ENCODE measurements around the gene UNC13C.

Gene UNC13C

DNA sequence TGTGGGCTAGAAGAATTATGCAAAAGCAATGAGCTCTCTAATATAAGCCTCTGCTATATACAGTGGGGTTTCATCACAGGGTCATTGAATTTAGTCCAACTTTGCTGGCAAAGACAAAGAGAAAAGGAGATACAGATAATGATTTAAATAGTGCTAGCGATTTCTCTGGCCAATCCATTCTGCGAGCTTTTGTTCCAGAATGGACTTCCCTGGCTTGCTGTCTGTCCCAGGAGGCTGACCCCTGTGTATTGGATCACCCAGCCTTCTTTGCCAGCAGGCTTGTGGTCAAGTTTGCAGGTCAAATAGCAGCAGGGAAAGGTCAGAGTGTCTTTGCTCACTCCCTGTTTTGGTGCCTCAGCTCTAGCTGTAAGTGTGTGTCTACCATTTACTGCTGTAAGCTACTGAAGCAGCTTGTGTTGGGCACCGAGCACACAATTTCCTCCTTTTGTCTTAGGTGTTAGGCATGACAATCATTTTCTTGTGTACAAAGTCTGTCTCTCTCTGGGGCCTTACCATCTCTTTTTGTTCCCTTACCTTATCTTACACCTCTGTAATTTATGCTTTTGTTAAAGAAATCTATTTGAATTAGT lies 55.7 kb downstream of the UNC13C start:
- no peak overlapping the region for H3K4me3 ChIP-seq (ENCODE audit: low read depth, low read length)
- DNase-seq (ENCODE audit: low read depth) = no peak
- TF ChIP-seq, protein P1, sequence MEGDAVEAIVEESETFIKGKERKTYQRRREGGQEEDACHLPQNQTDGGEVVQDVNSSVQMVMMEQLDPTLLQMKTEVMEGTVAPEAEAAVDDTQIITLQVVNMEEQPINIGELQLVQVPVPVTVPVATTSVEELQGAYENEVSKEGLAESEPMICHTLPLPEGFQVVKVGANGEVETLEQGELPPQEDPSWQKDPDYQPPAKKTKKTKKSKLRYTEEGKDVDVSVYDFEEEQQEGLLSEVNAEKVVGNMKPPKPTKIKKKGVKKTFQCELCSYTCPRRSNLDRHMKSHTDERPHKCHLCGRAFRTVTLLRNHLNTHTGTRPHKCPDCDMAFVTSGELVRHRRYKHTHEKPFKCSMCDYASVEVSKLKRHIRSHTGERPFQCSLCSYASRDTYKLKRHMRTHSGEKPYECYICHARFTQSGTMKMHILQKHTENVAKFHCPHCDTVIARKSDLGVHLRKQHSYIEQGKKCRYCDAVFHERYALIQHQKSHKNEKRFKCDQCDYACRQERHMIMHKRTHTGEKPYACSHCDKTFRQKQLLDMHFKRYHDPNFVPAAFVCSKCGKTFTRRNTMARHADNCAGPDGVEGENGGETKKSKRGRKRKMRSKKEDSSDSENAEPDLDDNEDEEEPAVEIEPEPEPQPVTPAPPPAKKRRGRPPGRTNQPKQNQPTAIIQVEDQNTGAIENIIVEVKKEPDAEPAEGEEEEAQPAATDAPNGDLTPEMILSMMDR (conservative IDR thresholded peaks at IDR 0.05; ENCODE audit: low read depth, low read length) = no peak

DNA sequence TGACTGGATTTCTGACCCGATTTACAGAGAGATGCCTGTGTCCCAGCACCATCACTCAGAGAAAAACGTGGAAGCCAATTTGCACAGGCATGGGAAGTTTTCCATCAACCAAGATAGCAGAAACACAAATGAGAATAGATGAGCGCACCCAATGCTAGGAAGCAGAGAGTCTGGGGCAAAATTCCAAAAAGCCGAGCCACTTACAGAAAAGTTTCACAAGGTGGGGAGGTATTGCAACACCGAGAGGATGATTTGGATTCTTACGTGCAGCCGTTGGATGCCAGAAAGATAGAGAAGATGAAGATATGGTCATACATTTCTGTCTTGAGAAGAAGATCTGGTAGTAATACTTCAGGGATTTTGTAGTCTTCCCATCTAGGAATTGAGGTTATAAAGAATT lies 57.4 kb downstream of the UNC13C start:
- DNase-seq (ENCODE audit: low read depth) = no peak
- no peak overlapping the region for H3K4me3 ChIP-seq (ENCODE audit: low read depth, low read length)
- TF ChIP-seq, protein P1 (conservative IDR thresholded peaks at IDR 0.05; ENCODE audit: low read depth, low read length) = no peak

GRCh38 chr15:54045397-54045796 lies 67.2 kb downstream of the UNC13C start:
- H3K4me3 ChIP-seq (ENCODE audit: low read depth, low read length) = no peak overlapping the region
- DNase-seq (ENCODE audit: low read depth) = no peak
- TF ChIP-seq, protein P1 (conservative IDR thresholded peaks at IDR 0.05; ENCODE audit: low read depth, low read length) = no peak

GRCh38 chr15:54046093-54046492 lies 67.9 kb downstream of the UNC13C start:
- no peak for DNase-seq (ENCODE audit: low read depth)
- TF ChIP-seq, protein P1 (conservative IDR thresholded peaks at IDR 0.05; ENCODE audit: low read depth, low read length) = no peak
- no peak overlapping the region for H3K4me3 ChIP-seq (ENCODE audit: low read depth, low read length)

GRCh38 chr15:54064365-54064764 lies 86.1 kb downstream of the UNC13C start:
- TF ChIP-seq, protein P1 (conservative IDR thresholded peaks at IDR 0.05; ENCODE audit: low read depth, low read length) = no peak
- DNase-seq (ENCODE audit: low read depth) = no peak
- H3K4me3 ChIP-seq (ENCODE audit: low read depth, low read length) = no peak overlapping the region

DNA sequence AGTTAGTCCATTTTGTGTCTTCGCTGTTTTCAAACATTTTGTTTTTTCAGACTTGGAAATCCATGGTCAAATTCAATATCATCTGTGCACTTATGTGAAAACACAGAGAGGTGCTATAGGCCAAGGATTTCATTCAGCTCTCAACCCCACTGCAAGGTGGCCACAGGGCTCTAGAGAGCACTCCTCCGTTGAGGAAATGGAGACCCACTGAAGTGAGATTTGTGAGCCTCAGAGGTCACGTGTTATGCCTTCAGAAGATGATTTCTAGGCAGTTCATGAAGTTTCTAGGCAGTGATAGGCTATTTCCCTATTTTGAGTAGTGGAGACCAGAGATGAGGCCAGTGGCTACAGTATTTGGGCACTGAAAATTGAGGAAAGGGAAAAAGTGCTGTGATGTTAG lies 88.2 kb downstream of the UNC13C start:
- DNase-seq (ENCODE audit: low read depth) = no peak
- no peak overlapping the region for H3K4me3 ChIP-seq (ENCODE audit: low read depth, low read length)
- TF ChIP-seq, protein P1 (conservative IDR thresholded peaks at IDR 0.05; ENCODE audit: low read depth, low read length) = no peak

DNA sequence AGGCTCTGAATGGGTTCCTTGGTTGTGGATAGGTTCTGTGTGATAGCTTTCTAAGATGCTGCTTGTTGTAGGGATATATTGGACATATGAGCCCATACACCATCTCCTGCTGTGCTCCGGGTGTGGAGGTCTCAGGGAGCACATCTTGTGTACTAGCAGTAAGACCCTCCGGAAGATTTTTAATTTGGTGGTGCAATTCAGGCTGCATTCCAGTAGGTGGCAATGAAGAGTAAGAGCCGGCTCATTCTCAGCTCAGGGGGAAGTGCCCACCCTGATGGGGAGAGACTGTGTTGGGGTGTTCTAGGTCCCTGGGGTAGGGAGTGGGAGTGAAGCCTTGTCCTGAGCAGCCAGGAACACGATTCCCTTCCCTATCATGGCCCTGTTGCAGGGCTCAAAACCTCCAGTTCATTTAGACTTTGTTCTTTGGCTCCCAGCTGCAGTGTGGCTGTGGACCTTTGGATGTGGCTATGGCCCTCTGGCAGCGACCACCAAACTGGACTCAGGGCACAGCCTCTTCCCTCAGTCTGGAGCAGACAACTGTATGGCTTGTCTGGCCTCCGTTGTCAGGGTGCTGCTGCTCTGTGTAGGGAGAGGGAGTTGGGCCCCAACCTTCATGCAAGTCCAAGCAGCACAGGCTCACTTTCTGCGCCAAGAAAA lies 104.7 kb downstream of the UNC13C start:
- TF ChIP-seq, protein P1 (conservative IDR thresholded peaks at IDR 0.05; ENCODE audit: low read depth, low read length) = peak; percentile 78
- DNase-seq (ENCODE audit: low read depth) = peak; percentile 12
- no peak overlapping the region for H3K4me3 ChIP-seq (ENCODE audit: low read depth, low read length)

Data from choroid plexus epithelial cell (primary cell).